ENCODE data around the gene IQGAP2. TPM values are rescaled to one million over a fixed set of nuclear protein-coding genes. Genes with fewer than 3 reads are reported as not detected.
"Not testable (repeated sequence)": the region's sequence is repeated elsewhere in the genome, so short reads cannot be mapped to it uniquely, and the experiment has no call there.

Gene IQGAP2
- total RNA-seq, 1 donor = 86.2 TPM

DNA sequence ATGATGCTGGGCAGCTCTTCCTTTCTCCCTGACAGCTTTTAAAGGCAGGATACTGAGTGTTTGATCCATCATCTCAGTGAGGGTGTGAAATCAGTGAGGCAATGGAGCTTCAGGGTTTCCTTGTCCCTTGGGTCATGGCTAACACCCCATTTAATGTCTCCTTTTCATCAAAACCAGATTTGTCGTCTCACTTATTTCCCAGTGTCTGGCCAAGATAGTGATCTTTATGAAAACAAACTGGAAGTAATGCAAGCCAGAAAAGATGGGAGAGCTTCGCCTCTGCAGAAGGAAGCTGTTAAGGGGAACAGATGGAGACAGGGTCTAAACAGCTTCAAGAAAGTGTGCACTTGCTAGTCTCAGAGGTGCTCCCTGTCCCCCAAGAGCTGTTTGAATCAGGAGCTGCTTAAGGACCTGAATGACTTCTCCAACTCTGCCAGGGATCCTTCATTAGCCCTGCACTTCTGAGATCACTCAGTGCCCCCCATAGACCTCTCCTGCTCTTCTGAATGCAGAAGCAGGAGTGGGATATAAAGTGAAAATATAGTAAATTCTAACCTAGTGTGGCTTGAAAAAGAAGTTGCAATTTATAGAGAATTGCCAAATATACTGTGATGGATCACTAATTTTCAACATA, 124.0 kb downstream of the IQGAP2 start:
- no peak for DNase-seq (ENCODE audit: low read depth in 2 of 3, low spot score in 2 of 3)

DNA sequence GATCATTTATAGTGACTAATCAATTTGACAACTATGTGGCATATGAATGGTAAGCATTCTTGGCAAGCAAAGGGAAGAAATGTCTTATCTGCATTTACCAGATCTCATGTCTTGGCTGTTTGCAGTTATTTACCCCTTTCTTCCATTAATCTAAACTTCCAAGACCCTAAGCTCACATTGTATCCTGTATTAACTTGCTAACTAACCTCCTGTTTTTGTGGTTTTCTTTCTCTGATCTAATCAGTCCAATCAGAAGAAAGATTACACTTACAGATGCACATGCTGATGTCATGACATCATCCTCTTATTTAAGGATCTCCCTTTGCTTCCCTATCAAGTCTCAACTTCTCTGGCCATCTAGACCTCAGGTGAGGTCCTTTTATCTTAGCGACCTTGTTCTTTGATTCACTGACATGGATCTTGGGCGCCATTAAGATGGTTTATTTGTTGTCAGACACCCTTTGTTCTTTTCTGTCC, 124.6 kb downstream of the IQGAP2 start:
- peak in 2 of 3 donors; percentile 64 to 92 for DNase-seq (ENCODE audit: low read depth in 2 of 3, low spot score in 2 of 3)

DNA sequence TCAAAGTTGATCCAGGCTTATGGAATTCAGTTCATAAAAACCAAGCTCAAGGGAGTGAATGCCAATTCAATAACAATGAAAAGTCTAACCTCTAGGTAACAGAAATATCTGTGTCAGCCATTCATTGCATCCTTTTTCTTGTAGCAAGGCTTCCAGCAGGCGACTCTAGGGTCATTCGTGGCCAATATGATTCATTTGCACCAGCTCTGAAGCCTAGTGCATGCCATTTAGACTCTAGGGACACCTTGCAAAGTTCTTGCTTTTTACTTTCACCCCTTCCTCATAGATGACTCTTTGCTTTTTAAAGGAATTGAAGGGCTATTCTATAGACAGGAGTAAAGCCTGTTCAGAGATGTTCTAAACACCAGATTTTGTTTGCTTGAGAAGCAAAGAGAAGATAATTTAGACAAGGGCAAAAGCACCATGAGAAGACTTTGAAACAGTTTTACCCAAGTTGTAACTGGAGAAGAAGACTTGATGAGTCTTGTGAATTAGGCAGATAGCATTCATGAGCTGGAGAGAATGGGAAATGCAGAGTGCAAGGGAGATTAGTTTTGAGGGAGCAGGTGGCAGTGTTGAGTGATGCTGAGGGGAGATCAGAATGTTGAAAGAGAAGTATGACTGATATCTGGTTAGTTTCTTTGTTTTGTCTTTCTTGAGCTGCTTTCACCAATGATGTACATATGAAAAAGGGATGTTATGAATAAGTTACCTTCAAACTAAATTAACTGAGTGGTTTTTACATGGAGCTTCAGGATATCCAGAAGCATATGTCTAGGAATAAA, 125.7 kb downstream of the IQGAP2 start:
- no peak for DNase-seq (ENCODE audit: low read depth in 2 of 3, low spot score in 2 of 3)

DNA sequence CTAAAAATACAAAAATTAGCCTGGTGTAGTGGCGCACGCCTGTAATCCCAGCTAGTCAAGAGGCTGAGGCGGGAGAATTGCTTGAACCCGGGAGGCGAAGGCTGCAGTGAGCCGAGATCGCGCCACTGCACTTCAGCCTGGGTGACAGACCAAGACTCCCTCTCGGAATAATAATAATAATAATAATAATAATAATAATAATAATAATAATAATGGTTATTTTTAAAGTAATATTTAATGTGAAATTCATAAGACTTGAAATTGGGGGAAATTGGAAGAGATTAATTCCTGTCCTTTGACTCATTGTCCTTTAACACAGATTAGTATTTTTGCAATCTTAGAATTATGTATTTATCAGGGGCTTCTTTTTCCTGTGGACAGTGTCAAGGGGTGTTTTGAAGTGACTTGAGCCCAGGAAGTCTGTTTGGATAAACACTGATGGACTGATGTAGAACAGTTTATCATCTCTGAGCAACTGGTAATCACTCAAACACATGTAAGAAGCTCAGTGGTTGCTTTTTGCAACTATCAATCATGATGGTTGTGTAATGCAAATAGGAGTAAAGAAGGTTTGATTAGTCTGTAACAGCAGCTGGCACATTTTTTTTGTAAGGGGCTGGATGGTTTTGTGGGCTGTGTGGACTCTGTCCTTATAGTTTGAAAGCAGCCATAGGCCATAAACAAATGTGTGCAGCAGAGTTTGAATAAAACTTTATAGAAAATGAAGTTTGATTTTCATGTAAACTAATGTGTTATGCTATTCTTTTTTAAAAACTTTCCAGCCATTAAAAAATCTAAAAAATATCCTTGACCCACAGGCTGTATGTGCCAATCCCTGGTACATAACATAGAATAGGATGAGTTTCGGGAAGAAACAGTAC, 126.6 kb downstream of the IQGAP2 start:
- peak in 1 of 3 donors; percentile 22 for DNase-seq (ENCODE audit: low read depth in 2 of 3, low spot score in 2 of 3)

DNA sequence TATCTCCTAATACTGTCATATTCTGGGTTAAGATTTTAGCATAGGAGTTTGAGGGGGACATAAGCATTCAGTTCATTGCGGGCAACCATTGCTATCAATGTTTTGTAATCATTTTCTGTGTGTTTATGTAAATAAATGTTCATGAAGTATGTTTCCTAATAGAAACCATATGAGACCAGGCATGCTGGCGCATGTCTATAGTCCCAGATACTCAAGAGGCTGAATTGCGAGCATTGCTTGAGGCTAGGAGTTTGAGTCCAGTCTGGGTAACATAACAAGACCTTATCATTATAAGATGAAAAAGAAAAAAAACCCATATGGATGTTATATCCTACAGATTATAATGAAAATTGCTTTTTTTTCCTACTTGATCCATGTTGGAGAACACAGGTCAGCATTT, 129.0 kb downstream of the IQGAP2 start:
- DNase-seq (ENCODE audit: low read depth in 2 of 3, low spot score in 2 of 3) = no peak

DNA sequence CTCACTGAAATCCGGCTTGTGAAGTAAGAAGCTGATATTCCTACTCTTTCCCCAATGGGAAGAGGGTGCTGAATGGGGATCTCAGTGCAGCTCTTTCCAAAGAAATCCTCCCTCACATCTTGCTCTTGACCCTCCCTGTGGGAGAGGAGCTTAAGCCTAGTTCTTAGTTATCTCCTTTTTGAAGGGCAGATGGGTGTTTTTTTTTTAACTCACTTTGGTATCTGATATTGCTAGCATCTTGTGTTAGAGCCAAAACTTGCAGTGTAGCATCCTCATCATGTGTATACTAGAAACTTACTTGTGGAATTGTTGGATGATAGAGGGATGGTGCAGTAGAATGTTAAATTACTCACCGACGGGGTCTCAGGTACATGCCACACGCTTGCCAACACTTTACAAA, 129.9 kb downstream of the IQGAP2 start:
- DNase-seq (ENCODE audit: low read depth in 2 of 3, low spot score in 2 of 3) = no peak

DNA sequence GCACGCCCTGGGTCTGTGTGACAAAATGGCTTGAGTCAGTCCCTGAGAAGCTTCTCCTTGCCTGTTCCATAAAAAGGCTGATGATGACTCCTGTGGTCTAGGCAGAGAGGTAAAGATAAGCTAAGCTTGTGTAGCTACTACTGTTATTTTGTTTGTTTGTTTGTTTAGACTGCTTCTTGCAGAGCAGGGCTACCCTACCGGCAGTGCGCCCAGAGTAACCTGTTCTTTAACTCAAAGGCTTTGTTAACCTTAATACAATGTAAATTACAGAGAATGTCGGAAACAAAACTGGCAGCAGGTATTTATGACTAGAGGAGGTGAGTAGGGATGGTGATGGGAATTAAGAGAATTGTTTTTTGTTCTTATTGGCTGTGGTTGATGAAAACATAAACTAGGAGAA, 132.5 kb downstream of the IQGAP2 start:
- DNase-seq (ENCODE audit: low read depth in 2 of 3, low spot score in 2 of 3) = no peak

DNA sequence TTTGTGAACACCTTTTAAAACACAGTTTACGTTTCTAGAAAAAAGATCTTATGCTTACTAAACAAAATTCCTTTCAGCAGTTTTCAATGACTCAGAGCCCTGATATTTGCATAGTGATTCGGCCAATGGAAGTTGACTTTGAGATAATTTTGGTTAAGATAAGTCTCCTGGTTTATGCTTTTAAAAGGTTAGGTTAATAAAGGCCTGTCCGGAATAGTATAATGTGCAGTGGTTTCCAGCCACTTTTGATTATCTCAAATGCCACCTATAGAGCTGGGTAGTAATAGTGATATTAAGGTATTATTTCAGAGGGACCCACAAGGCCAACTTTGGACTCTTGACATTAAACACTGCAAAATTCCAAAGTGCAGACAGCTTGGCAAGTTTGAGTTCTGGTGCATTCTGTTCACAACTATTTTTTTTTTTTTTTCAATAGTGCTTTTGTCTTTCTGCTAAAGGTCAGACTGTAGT, 134.0 kb downstream of the IQGAP2 start:
- no peak for DNase-seq (ENCODE audit: low read depth in 2 of 3, low spot score in 2 of 3)

DNA sequence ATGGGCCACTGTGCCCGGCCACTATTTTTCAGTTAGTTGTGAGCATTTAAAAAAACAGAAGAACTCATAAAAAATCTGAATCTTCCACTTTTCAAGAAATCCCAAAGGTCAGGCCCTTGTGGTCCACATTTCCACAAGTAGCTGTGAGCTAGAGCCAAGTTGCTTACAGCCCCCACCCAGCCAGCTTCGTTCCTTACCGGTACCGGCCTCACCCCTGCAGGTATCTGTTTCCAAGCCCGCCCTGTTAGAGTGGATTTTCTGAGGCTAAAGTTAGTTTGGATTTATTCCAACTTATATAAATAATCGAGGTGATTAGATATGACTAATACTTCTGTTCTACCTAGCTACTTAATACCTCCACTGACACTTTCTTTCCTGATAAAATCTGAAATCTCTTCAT, 139.2 kb downstream of the IQGAP2 start:
- DNase-seq (ENCODE audit: low read depth in 2 of 3, low spot score in 2 of 3) = no peak

DNA sequence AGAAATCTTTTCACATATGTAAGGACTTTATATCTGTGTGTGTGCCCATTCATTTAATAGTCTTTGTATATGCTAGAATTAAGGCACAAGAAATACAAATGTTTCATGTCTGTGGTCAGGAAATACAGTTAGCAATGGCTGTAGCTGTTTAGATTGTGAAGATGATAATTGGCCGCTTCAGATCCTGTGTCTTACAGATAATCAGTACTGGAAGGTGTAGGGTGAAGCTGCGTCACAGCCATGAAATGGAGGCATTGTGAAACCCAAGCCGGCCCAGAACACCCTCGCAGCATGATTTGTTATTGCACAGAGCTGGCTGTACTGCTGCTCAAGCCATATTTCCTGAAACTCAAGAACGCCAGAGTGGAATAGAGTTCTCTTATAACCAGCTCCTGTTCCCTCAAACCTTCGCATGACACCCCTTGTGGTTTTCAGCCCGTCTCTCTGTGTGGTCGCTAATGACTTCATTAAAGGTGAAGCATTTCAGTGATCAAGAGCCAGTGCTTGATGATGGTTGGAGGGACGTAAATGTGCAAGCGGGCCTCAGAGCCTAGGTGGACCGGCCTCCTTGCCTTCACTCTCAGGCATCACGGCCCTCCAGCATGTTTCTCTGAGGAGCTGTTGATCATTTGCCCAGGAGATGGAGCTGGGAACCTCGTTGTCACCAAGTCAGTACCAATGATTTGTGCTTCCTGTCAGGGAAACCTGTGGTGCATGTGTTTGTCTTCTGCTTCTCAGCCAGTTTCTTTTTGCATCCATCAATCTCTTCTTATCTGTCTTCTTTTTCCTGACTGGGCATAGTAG, 140.0 kb downstream of the IQGAP2 start:
- peak; percentile 60 to 89 (median 84) for DNase-seq (ENCODE audit: low read depth in 2 of 3, low spot score in 2 of 3)

DNA sequence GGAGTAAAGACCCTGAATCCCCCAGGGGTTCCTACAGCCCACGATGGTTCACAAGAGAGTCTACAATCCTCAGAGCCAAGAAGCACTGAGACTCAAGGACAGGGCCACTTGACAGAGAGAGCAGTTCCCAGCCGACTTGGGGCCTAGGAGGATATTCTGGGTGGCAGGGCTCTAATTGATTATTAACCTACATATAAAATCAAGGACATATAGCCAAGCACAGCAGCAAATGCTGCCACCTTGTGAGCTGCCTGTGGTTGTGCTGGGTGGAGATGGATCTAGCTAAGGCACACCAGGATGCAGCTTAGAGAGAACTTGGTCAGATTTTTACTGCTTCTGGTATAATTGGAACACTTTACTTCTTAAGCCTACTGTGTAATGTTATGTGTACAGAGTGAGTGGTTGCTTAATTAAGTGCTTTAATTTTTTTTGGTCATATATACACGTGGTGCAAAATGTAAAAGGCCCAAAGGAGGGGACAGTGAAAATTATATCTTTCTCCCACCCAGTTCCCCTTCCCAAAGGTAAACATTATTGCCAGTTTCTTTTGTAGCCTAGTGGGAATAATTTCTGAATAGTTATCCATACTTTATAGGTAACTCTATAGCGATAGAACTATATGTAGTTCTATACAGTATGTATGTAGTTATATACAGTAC, 141.3 kb downstream of the IQGAP2 start:
- peak; percentile 36 to 83 (median 77) for DNase-seq (ENCODE audit: low read depth in 2 of 3, low spot score in 2 of 3)

DNA sequence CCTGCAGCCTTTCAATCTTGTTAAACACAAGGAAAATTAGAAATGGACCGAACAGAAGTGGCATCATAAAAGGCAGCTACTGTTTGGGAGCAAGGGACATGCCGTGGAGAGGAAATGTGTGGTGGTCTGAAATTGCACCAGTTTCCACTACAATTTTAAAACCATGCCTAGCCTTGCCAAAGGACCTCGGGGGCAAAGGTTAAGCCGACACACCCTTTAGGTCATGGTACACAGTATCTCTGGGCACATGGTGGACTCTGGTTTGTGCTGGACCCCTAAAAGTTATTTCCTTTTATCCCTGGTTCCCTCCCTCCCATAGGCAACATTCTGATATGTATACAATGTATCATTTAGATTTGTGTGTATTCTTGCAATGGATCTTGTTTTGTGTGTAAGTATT, 142.1 kb downstream of the IQGAP2 start:
- DNase-seq (ENCODE audit: low read depth in 2 of 3, low spot score in 2 of 3) = no peak

DNA sequence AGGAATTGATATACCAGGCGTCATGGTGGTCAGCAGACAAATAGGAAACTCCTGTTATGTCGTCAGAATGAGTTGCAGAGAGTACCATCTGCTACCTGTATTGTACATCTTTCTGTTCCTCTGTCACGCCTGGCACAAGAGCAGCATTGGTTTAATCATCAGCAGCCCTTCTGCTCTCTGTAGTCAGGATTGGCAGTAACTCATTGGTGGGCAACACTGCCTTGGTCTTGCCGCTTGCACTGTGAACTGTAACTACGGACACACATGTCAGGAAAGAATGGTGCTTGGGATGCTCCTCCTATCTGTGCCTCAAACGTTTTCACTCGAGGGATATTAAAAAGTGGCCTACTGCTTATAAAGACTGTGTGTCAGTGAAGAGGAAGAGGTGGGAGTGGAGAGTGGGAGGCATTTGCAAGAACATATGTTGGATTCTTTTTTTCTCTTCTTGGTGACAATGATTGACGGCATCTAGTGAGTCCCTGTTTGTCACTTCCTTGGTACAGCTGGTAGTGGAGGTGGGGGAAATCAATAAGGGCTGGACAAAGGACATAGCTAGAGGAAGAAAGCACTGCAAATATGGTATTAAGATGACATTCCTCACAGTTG, 143.5 kb downstream of the IQGAP2 start:
- DNase-seq (ENCODE audit: low read depth in 2 of 3, low spot score in 2 of 3) = peak in 2 of 3 donors; percentile 31 to 46

DNA sequence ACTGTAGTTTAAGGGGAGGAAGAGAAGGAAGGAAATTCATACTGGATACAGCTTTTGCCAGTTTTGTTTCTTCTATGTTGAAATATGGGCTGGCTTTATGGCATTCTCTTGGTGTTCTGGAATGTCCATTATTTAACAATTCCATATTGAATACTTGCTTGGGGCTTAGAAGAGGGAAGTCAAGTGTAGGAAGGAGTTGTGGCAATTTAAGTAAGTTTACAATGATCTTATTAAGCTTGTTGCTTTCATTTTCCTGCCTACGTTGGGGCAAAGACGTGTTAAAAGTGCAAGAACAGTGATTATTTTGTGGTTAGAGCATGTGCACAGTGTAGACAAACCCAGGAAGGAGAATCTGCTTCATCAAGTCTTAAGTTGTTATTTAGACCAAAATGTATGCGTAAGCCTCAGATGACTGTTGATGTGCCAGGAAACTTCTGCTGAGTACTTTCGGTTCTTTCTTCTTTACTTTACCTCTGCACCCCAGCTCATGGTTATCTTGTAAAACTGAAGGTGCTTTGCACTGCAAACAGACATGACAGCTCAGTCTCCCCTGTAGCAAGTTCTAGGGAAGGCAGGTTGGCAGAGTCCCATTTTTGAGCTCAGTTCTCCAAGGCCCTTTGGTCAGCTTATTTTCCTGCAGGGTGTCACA, 144.3 kb downstream of the IQGAP2 start:
- peak; percentile 48 to 90 (median 80) for DNase-seq (ENCODE audit: low read depth in 2 of 3, low spot score in 2 of 3)

DNA sequence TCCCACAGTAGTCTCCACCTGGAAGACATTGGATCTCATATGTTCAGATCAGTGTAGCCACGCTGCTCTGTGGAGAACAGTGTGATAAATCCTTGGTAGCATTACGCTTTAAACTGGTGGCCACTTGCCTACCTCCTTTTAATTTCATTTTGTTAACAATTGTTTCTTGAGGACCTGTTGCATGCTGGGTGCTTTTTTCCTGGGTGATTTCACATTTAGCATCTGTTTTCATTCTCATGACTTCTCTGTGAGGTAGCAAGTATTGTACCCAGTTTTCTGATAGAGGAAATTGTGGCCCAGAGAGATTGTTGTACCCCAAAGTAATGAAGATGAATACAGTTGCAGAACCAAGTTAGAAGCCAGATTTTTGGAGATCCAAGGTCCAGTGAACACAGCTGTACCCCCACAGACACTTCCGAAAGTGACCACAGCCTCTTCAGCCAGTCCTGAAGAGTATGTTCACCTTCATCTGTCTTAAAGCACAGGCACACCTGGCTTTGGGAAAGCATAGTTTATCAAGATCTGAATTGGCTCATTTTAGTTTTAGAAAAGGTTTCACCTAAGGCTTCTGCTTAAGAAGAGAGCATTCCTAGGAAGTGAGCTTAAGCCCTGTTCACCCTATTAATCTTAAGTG, 144.9 kb downstream of the IQGAP2 start:
- DNase-seq (ENCODE audit: low read depth in 2 of 3, low spot score in 2 of 3) = no peak

DNA sequence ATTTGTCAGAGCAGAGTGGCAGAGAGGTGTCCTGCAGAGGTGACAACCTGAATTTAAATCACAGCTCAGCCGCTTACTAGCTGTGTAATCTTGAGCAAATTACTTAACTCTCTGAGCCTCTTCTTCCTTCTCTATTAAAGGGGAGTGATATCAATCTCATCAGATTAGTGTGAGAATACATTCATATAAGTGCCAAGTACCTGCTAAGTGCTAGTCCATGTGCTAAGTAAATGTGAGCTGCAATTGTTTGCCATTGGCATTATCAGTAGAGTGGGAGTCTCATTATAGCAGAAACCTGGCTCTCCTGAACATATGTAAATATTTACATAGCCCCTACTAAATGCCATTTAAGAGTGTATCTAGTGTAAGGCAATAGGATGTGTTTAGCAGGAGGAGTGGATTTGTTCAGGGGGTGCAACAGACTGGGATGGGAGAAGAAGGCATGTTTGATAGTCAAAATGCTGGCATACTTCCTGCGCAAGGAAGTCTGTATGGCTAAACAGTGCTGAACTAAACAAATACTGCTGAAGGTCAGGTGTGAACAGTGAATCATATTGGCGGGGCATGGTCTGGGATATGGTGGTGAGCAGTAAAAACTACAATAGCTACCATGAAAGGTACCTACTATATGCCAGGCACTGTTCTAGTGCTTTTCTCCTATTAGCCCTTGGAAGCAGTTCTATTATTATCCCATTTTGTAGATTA, 145.6 kb downstream of the IQGAP2 start:
- DNase-seq (ENCODE audit: low read depth in 2 of 3, low spot score in 2 of 3) = no peak

DNA sequence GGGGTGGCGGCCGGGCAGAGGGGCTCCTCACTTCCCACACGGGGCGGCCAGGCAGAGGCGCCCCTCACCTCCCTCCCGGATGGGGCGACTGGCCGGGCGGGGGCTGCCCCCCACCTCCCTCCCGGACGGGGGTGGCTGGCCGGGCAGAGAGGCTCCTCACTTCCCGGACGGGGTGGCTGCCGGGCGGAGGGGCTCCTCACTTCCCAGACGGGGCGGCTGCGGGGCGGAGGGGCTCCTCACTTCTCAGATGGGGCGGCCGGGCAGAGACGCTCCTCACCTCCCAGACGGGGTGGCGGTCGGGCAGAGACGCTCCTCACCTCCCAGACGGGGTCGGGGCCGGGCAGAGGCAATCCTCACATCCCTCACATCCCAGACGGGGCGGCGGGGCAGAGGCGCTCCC, 147.8 kb downstream of the IQGAP2 start:
- DNase-seq (ENCODE audit: low read depth in 2 of 3, low spot score in 2 of 3) = not testable (repeated sequence)

DNA sequence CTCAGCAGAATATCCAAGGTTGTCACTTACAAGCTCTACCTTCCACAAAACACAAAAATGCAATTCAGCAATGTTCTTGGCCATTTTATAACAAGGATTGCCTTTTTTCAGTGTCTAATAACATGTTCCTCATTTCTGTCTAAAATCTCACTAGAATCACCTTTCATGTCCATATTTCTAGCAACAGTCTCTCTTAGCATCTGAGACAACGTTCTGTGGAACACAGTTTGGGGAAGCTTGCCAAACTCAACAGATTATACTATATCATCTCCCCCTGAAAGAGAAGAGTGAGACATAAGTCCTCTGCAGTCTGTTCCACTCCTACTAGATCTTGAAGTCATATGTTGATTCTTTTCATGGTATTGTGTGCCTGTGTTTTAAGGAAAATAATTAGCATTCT, 149.5 kb downstream of the IQGAP2 start:
- peak in 1 of 3 donors; percentile 39 for DNase-seq (ENCODE audit: low read depth in 2 of 3, low spot score in 2 of 3)
